ENCODE measurements around the gene SELENOK.

GRCh38 chr3:53899750-53900149, 8.1 kb upstream of the SELENOK start:
- no peak for TF ChIP-seq POLR2A (IDR thresholded peaks at IDR 0.05)
- TF ChIP-seq, protein P1, sequence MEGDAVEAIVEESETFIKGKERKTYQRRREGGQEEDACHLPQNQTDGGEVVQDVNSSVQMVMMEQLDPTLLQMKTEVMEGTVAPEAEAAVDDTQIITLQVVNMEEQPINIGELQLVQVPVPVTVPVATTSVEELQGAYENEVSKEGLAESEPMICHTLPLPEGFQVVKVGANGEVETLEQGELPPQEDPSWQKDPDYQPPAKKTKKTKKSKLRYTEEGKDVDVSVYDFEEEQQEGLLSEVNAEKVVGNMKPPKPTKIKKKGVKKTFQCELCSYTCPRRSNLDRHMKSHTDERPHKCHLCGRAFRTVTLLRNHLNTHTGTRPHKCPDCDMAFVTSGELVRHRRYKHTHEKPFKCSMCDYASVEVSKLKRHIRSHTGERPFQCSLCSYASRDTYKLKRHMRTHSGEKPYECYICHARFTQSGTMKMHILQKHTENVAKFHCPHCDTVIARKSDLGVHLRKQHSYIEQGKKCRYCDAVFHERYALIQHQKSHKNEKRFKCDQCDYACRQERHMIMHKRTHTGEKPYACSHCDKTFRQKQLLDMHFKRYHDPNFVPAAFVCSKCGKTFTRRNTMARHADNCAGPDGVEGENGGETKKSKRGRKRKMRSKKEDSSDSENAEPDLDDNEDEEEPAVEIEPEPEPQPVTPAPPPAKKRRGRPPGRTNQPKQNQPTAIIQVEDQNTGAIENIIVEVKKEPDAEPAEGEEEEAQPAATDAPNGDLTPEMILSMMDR (IDR thresholded peaks at IDR 0.05): no peak

All from body of pancreas (tissue), 4 donors.